A673 (cell line): ENCODE measurements around the gene TREML4. TPM values are rescaled to one million over a fixed set of nuclear protein-coding genes. Genes with fewer than 3 reads are reported as not detected.

Experiments
- BruUV-seq: library from RNA; stranded (reverse); fragments of 400-500 nt; replicated peaks from 2 replicates; lab custom pipeline; 2021; lab: Mats Ljungman, UMichigan
- CTCF ChIA-PET: fragments of 300-600 bp; sonication (Branson Sonifier 250); formaldehyde crosslinking; loops from one replicate; lab custom pipeline; 2022; ENCODE audit warnings: antibody characterized with exemption; lab: Charles Lee
- POLR2A ChIA-PET: fragments of 300-600 bp; sonication (Branson Sonifier 250); formaldehyde crosslinking; loops from one replicate; lab custom pipeline; 2022; ENCODE audit warnings: antibody characterized with exemption; ENCODE audit not compliant: low non-redundant PET; lab: Charles Lee
- DNase-seq: peaks from one replicate; pipeline ENCODE4 v3.0.0-alpha.2; 2015; ENCODE audit warnings: low spot score
- H3K27ac ChIP-seq: fragments of 200-600 bp; sonication (generic); 2 replicates; pipeline ENCODE4 v1.5.1; 2016; ENCODE audit warnings: mixed run types, low read depth, mild to moderate bottlenecking, mixed read lengths, antibody characterized with exemption, low read length; ENCODE audit not compliant: poor library complexity, severe bottlenecking
- H3K27me3 ChIP-seq: fragments of 200-600 bp; sonication (generic); replicated peaks from 2 replicates; pipeline ENCODE4 v1.6.1; 2017; ENCODE audit warnings: mixed run types, low read depth, mild to moderate bottlenecking, mixed read lengths, antibody characterized with exemption, low read length; ENCODE audit not compliant: insufficient read depth, poor library complexity
- H3K36me3 ChIP-seq: fragments of 200-600 bp; sonication (generic); 2 replicates; pipeline ENCODE4 v1.6.1; 2016; ENCODE audit warnings: mixed run types, mild to moderate bottlenecking, mixed read lengths, antibody characterized with exemption, low read length; ENCODE audit not compliant: insufficient read depth, poor library complexity, severe bottlenecking
- H3K4me1 ChIP-seq: fragments of 200-600 bp; sonication (generic); 2 replicates; pipeline ENCODE4 v1.6.1; 2017; ENCODE audit warnings: mixed run types, mild to moderate bottlenecking, mixed read lengths, antibody characterized with exemption, low read length; ENCODE audit not compliant: insufficient read depth, poor library complexity, severe bottlenecking
- H3K4me3 ChIP-seq: fragments of 200-600 bp; sonication (generic); 2 replicates; pipeline ENCODE4 v1.5.1; 2016; ENCODE audit warnings: low read depth, mixed run types, mild to moderate bottlenecking, mixed read lengths, low read length; ENCODE audit not compliant: poor library complexity, severe bottlenecking
- H3K9me3 ChIP-seq: fragments of 200-600 bp; sonication (generic); 2 replicates; pipeline ENCODE4 v1.6.1; 2016; ENCODE audit warnings: mixed run types, low read depth, mild to moderate bottlenecking, mixed read lengths, antibody characterized with exemption, low read length; ENCODE audit not compliant: poor library complexity, severe bottlenecking
- EZH2 ChIP-seq: fragments of 200-600 bp; sonication (generic); IDR thresholded peaks from 2 replicates; pipeline ENCODE4 v1.6.1; 2017; ENCODE audit warnings: borderline replicate concordance, low read depth, mild to moderate bottlenecking, mixed read lengths, antibody characterized with exemption, low read length; ENCODE audit not compliant: poor library complexity, severe bottlenecking
- intact Hi-C: fragments of 100-400 bp; cut with micrococcal nuclease; formaldehyde crosslinking; loops from one replicate; pipeline ENCODE4 v1.10.0; 2022; ENCODE audit not compliant: unreplicated experiment
- total RNA-seq: library from RNA; stranded (reverse); gene quantifications from 2 replicates; pipeline ENCODE4 v1.2.3, GENCODE V29; 2021
- TF ChIP-seq, protein P1 (sequence below): fragments of 300-800, 200-600 bp; sonication (generic); conservative IDR thresholded peaks from 2 replicates; pipeline ENCODE4 v1.5.1; 2017; ENCODE audit warnings: low read depth, mild to moderate bottlenecking, antibody characterized with exemption, low read length, moderate library complexity, mixed read lengths

TREML4 gene
- total RNA-seq, 1 experiment from 2014 or later: not detected

DNA sequence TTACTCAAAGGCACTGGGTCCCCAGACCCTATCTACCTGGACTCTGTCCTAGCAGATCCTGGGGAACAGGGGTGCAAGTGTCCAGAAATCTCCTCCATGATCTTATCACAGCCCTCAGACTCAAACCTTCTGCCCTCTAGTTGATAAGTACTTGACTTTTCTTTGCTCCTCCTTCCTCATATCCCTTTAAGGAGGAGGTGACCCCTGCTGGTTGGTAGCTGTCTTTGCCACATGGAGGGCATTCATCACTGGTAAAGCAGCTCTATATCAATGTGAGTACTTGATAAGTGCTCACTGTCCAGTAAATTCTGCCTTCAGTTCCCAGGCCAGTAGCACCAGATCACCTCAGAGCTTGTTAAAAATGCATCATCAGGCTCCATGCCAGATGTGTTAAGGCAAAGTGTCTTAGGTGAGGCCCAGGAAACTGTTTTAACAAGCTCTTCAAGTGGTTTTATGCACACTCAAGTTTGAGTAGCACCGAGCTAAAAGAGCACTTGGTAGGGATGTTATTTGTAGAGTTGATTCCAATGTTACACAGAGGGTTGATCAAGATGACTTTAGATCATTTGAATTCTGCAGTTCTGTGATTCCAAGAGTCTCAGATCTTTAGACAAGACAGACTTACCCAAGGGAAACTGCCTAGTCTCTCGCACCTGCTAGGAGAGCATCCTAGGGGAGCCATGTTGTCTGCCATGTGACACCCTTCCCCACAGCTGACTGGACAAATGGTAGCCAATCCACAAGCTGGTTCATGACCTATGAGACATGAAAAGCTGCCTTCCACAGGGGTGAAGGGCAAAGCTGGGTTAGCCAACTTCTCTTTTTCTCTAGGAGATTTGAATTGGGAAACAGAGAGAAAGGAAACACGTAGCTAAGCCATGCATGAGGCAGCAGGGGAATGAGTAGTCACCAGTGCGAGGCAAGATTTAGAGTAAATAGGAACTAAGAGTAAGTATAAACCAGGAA is 45.8 kb upstream of the TREML4 start:
- no peak overlapping the region for H3K4me3 ChIP-seq
- no peaks in the 10 kb centered on the region for H3K4me1 ChIP-seq
- no peaks in the 10 kb centered on the region for H3K36me3 ChIP-seq
- ChIA-PET POLR2A (no interaction called here), CTCF (interaction anchor here (0.6 to 1.5 kb wide), 6 partner anchors 9 to 524 kb away, joined by 3 to 8 read pairs (median 6); no protein-coding TSS in a partner anchor)
- intact Hi-C loops: no loop called here
- peak; percentile 71 for DNase-seq
- TF ChIP-seq, protein P1, sequence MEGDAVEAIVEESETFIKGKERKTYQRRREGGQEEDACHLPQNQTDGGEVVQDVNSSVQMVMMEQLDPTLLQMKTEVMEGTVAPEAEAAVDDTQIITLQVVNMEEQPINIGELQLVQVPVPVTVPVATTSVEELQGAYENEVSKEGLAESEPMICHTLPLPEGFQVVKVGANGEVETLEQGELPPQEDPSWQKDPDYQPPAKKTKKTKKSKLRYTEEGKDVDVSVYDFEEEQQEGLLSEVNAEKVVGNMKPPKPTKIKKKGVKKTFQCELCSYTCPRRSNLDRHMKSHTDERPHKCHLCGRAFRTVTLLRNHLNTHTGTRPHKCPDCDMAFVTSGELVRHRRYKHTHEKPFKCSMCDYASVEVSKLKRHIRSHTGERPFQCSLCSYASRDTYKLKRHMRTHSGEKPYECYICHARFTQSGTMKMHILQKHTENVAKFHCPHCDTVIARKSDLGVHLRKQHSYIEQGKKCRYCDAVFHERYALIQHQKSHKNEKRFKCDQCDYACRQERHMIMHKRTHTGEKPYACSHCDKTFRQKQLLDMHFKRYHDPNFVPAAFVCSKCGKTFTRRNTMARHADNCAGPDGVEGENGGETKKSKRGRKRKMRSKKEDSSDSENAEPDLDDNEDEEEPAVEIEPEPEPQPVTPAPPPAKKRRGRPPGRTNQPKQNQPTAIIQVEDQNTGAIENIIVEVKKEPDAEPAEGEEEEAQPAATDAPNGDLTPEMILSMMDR: peak; percentile 74
- TF ChIP-seq EZH2: no peak
- BruUV-seq: no TSS peak
- H3K9me3 ChIP-seq: no peaks in the 10 kb centered on the region
- H3K27ac ChIP-seq: no peak overlapping the region
- H3K27me3 ChIP-seq: no peaks in the 10 kb centered on the region

DNA sequence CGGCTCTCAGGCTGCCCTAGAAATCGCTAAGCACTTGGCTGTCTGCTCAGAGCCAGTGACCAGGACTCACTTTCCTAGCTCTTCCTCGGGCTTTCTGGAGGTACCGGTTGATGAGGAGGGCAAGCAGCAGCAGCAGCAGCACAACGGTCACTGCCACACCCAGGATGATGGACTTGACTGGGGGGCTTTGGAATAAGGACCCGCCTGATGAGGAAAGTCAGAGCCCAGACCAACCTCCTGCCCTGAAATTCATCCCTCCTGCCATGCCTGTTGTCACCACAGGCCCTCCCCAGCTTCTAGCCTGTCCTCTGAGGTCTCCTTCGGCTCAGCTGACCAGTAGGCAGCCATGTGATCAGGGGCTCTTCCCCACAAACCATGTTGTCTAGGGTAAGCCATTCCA is 43.4 kb upstream of the TREML4 start:
- DNase-seq: no peak
- Histone ChIP-seq H3K9me3 (no peaks in the 10 kb centered on the region), H3K36me3 (no peaks in the 10 kb centered on the region), H3K4me1 (no peaks in the 10 kb centered on the region), H3K27ac (no peak overlapping the region), H3K27me3 (no peaks in the 10 kb centered on the region), H3K4me3 (no peak overlapping the region)
- ChIA-PET POLR2A (no interaction called here), CTCF (no interaction called here)
- intact Hi-C loops: no loop called here
- no TSS peak for BruUV-seq
- TF ChIP-seq, protein P1: no peak
- TF ChIP-seq EZH2: no peak

- Histone ChIP-seq H3K4me3 (no peak overlapping the region), H3K27ac (no peak overlapping the region), H3K27me3 (no peaks in the 10 kb centered on the region), H3K4me1 (no peaks in the 10 kb centered on the region), H3K9me3 (no peaks in the 10 kb centered on the region), H3K36me3 (no peaks in the 10 kb centered on the region)
- POLR2A ChIA-PET: no interaction called here
- no peak for DNase-seq
- CTCF ChIA-PET: no interaction called here
- intact Hi-C loops: no loop called here
- no TSS peak for BruUV-seq
- TF ChIP-seq, protein P1: no peak
- TF ChIP-seq EZH2: no peak
Observed at GRCh38 chr6:41186031-41186562, 42.1 kb upstream of the TREML4 start.
